GM19239 (cell line): ENCODE measurements around the gene SURF6.
"Not testable (repeated sequence)": the region's sequence is repeated elsewhere in the genome, so short reads cannot be mapped to it uniquely, and the experiment has no call there.

Source experiments
- DNase-seq: peaks from one replicate; pipeline ENCODE4 v3.0.0; 2011; ENCODE audit warnings: low spot score; ENCODE audit not compliant: insufficient read length
- FAIRE-seq: peaks from 2 replicates; lab custom pipeline; 2011; peaks lifted over from hg19 to GRCh38; lab: Jason Lieb, UNC

The SURF6 gene

DNA sequence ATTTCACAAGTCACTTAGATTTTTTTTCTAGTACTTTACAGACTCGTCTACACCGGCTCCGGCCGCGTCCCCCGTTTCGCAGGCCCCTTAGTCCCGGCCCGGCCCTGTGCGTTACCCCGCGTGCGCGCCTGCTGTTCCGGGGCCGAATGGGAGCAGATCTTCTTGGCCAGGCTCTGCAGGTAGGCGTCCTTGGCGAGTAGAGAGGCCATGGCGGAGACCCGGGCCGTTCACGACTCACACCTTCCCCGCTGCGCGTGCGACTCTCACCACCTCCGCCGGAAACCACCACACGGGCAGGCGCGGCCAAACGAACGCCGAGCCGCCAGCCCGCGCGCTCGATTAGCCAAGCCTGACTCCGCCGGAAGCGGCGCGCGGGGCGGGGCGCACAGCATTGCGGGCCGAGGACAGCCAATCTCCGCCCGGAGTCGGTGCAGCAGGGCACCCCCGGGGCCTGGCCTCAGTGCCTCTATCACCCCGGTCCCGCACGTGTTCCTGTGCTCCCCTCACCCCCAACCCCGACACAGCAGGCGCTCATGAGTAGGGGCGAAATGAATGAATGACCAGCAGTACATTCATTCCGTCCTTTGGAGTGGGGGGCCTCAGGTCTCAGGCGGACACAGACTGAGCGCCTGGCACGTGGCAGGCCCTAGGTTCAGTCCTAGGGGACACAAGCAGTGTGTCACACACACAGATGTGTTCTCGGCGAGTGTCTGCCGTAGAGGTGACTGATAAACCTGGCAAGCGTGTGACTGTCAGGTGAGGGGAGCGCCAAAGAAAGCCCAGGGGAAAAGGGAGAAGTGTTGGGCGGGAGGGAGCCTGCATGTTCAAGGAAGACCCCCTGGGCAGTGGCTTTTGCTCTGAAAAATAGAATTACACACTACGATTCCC, at the start of gene SURF6:
Gene SURF6, minus strand, starts transcription at position 265 of the 888 bp plus-strand sequence. Its CDS starts 56 bp downstream, at position 209.
- DNase-seq: peak; percentile 92
- peak; percentile 91 for FAIRE-seq

DNA sequence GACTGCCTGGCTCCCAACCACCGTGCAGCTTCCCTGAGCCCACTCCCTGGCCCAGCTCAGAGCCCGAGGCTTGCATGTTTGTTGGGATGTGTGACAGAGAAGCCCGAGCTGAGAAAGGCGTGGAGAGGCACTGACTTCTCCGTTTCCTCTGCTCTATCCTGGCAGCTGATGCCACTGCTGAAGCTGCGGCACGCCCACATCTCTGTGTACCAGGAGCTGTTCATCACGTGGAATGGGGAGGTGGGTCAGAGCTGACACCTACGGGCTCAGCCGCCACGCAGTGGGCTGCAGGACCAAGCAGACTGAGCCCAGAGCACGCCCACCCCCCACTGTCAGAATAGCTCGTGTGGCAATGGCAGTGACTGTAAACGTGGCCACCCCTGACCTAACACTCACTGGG, 49.5 kb upstream of the SURF6 start:
- FAIRE-seq (no peak), DNase-seq (no peak)

DNA sequence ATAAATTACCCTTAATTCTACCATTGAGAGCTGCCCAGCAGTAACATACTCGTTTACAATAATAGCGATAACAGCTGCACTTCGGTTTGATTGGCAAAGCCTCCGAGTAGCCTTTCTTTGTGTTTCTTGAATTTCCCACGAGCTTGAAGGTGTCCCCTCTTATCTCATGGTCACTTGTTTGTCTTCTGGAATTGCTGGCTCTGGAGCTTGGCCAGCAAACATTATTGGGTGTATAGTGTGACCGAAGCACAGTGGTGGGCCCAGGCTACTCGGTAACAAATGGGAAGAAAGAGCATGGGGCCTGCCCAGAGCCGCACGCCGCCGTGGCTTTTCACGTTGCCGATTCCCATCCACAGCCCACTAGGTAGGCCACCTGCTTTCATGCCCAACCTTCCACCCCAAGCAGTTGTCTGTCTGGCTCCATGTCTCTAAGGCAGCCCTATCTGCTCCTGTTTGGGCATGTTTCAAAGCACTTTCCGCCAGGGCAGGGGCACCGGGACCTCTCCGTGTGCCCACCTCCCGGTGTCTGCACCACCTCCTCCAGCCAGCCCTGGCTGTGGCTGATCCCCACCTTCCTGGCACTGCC, 48.8 kb upstream of the SURF6 start:
- DNase-seq (no peak), FAIRE-seq (no peak)

DNA sequence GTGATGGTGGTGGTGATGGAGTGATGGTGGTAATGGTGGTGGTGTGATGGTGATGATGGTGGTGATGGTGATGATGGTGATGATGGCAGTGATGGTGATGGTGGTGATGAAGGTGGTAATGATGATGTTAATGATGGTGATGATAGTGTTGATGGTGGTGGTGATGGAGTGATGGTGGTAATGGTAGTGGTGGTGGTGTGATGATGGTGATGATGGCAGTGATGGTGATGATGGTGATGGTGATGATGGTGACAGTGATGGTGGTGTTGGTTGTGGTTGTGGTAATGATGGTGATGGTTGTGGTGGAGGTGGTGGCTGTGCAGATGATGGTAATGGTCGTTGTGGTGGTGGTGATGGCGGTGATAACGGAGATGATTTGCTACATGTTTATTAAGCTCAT, 47.5 kb upstream of the SURF6 start:
- FAIRE-seq (no peak), DNase-seq (no peak)

DNA sequence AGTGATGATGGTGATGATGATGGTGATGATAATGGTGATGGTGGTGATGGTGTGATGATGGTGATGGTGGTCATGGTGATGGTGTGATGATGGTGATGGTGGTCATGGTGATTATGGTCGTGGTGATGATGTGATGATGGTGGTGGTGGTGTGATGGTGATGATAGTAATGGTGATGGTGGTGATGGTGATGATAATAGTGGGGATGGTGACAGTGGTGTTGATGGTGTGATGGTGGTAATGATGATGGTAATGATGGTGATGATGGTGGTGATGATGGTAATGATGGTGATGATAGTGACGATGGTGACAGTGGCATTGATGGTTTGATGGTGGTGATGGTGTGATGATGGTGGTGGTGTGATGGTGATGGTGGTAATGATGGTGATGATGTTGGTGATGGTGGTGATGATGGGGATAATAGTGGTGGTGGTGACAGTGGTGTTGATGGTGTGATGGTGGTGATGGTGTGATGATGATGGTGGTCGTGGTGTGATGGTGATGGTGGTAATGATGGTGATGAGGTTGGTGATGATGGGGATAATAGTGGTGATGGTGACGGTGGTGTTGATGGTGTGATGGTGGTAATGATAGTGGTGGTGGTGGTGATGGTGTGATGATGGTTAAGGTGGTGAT, 46.6 kb upstream of the SURF6 start:
- no peak for DNase-seq
- FAIRE-seq: no peak

DNA sequence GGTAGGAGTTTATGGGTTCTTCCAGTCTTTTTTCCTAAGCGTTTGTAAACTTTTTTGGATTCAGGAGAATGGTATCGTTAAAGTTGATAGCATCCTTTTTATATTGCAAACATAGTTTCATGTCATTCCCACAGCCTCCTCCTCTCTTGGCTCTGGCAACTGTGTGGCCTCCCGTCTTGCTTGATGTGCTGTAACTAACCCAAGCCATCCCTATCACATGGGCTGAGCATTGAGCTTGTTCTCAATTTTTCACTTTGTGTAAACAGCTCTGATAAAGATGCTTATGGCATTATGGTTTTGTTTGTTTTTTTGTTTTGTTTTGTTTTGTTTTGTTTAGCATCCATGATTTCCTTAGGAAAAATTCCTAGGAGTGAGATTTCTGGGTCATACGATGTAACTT, 44.7 kb upstream of the SURF6 start:
- DNase-seq: no peak
- no peak for FAIRE-seq

DNA sequence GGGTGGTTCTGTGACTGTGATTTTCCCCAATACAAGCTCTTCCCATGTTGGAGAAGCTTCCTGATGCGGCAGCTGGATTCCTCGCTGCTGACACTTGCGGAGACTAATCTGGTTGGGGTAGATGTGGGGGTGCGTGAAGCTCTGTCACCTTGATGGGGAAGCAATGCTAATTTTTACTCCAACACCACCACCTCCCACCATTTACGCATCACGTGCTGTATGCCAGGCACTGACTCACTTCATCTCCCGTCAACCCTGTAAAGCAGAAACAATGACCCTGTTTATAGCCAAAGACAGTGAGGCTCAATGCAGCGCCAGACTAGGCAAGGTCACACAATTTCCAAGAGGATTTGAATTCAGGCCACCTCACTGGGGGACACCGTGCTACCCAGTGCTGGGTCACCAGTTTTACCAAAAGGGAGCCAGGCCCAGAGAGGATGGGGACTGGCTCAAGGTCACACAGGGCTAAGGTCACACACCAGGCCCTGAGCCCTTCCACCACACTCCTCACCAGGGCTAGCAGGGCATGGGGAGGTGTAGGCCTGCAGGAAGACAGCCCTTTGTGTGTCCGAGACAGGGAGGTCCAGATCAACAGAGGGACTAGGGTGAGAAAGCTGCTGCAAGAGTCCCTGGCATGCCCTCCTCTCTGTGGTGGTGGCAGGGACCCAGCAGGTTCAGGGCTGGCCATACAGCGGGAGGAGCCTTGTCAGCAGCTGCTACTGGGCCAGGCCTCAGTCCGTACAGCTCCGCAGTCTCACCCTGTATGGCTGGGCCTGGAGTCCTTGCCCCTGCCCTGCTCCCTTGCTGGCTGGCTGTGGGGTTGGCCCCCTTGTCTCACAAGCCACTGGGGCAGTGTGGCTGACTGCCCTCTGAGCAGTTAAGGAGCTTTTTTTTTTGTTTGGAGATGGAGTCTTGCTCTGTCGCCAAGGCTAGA, 43.4 kb upstream of the SURF6 start:
- FAIRE-seq (no peak), DNase-seq (no peak)

DNA sequence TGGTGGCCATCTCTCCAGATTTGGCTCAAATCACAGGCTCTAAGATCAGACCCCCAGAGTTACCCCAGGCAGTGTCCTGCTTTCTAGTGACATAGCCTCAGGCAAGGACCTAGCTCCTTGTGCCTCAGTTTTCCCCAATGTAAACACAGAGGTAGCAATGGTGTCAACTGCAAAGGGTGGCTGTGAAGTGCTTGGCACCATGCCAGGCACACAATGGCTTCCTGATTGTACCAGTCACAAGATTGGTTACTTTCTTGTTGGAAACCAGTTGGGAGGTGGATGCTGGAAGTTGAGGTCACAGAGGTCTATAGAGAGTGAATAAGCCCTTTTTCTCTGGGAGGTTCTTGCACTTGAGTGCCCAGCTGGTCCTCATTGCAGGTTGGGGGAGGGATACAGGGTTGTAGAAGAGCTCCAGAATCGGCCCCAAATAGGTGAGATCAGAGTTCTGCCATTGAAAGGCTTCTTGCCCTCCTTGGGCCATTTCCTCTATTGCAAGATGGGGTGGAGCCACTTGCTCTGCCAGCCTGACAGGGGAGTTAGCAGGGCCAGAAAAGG, 42.5 kb upstream of the SURF6 start:
- FAIRE-seq (no peak), DNase-seq (no peak)

DNA sequence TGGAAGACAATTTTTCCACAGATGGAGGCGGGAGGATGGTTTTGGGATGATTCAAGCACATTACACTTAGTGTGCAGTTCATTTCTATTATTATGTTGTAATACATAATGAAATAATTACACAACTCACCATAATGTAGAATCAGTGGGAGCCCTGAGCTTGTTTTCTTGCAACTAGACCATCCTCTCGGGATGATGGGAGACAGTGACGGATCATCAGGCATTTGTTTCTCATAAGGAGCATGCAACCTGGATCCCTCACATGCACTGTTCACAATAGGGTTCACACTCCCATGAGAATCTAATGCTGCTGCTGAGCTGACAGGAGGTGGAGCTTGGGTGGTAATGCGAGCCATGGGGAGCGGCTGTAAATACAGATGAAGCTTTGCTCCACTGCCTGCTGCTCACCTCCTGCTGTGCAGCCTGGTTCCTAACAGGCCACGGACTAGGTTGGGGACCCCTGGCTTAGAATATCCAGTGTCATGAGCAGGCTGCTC, 41.8 kb upstream of the SURF6 start:
- FAIRE-seq (no peak), DNase-seq (no peak)

DNA sequence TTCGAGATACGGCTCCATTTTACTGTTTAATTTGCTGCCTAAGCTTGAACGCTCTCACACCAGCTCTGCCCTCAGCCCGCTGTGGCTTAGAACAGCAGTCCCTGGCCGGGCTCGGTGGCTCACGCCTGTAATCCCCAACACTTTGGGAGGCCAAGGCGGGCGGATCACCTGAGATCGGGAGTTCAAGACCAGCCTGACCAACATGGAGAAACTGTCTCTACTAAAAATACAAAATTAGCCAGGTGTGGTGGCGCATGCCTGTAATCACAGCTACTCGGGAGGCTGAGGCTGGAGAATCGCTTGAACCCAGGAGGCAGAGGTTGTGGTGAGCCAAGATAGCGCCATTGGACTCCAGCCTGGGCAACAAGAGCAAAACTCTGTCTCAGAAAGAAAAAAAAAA, 41.3 kb upstream of the SURF6 start:
- not testable (repeated sequence) for DNase-seq, FAIRE-seq

DNA sequence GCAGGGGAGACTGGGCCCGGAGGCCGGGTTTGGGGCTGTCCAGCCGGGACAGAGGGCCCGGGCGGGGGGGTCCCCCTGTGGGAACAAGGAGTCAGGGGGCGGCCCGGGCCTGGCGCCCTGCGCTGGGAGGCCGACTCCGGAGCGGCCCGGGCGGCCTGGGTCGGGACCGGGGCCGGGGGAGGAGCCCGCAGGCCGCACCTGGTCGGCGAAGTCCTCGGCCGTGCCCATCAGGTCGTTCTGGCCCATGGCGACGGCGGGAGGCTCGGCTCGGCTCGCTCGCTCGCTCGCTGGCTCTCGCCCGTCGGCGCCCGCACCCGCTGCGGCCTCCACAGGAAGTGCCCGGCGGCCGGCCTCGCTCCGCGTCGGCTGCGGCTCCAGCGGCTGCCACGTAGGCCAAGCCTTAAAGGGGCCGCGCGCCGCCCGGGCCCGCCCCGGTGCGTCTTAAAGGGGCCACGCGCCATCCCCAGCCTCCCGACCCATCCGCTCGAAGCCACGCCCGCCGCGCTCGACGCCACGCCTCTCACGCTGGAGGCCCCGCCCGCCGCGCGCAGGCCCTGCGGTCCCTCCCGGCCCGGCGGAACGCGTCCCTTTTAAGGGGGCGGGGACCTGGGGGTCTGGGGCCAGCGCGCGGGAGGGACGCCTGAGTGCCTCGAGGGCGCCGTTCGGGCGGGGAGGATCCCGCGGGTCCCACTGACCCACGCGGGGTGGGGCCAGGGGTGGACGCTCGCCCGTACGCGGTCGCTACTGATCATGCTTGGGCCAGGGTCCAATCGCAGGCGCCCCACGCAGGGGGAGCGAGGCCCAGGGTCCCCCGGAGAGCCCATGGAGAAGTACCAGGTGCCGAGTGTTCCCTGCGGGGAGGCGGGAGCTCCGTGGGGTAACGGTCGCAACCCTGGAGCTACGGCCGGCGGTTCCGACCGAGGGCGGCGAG, 40.0 kb upstream of the SURF6 start, which contains the start of the genes STKLD1 and SURF4:
Gene STKLD1, plus strand, starts transcription at position 643 of the 931 bp plus-strand sequence. Its CDS starts 108 bp downstream, at position 751.
Gene SURF4, minus strand, starts transcription at position 337 of the 931 bp plus-strand sequence. Its CDS starts 91 bp downstream, at position 246.
- FAIRE-seq: no peak
- peak; percentile 100 for DNase-seq

DNA sequence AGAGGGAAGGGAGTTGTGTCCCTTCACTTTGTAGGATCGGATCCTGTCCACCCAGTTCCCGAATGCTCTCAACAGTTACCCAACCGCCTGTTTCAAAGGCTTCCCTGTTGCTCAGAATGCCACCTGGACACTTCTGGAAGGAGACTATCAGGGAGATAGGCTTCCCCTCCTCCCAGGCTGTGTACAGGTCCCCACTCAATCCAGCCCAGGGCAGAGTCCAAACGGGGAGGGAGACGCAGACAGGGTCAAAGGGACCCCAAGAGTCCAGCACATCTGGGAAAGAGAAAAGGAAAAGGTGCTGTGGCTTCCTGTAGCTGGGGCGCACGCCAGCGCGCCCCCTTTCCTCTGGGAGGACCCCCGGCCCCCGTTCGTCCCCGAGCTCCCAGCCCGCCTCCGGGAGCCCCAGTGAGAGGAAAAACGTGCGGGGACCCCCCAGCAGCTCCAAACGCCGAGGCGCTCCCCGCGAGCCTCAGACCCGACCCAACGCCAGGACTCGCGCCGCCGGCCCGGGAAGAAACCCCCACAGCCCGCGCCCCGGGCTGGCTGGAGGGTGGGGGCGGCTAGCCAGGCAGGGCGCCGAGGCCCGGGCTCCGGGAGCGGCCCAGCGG, 39.2 kb upstream of the SURF6 start:
- peak; percentile 32 for DNase-seq
- FAIRE-seq: peak; percentile 73

DNA sequence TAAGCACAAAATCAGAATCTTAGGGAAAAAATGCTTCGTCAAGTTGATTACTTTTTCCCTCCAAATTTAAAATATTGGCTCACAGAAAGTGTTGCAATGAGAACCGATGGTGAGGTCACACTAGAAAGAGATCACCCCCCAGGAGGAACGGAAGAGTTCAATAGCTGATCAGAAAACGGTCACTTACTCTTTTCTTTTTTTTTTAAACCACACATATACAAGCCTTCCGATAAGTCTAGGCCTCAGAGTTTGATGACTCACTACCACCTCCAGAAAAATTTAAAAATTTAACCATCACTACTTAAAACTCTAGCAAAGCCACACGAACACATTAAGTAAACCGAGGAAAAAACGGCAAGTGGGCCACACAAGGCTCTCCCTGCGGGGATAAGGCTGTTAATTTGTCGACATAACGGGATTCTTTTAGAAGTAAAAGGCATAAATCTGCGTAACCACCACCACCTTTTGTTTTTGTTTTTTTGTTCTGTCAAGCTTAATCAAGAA, 38.7 kb upstream of the SURF6 start:
- FAIRE-seq: no peak

DNA sequence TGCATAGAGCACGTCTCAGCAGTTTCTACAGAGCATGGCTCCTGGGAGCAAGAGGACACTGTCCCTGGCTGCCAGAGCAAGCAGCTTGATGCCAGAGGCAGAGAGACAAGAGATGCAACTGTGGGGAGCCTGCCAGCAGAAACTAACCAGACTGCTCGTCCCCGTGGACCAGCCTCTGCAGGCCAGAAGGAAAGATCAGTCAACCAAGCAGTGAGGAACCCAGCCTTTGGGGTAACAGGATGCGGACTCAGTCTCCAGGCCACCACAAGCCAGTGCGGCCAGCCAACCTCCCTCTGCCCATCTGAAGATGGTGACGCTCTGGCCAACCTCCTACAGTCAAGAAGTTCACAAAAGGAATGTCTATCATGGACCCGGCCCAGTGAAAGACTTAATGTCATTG, 36.2 kb upstream of the SURF6 start:
- DNase-seq (no peak), FAIRE-seq (no peak)

More for the DNA sequence above, 38.7 kb upstream of the SURF6 start:
- DNase-seq: no peak

DNA sequence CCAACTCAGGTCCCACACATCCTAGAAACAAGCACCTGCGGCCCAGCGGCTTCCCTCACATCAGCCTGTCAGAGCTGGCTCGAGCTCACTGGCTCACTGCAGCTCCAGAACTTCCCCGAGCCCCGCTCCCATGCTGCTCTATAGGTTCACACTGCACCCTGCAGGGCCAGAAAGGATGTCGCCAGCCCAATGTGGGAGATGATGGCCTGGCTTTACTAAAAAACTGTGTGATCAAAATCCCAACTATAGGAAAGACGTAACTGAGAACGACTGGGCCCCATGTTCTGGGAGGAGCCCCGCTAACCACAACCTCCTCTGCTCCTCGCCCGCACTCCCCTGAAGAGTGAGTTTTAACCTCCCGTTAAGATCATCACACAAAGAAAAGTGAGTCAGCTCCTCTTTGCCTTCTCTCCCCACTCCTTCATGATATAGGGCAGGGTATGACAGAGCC, 35.3 kb upstream of the SURF6 start:
- no peak for DNase-seq
- no peak for FAIRE-seq

DNA sequence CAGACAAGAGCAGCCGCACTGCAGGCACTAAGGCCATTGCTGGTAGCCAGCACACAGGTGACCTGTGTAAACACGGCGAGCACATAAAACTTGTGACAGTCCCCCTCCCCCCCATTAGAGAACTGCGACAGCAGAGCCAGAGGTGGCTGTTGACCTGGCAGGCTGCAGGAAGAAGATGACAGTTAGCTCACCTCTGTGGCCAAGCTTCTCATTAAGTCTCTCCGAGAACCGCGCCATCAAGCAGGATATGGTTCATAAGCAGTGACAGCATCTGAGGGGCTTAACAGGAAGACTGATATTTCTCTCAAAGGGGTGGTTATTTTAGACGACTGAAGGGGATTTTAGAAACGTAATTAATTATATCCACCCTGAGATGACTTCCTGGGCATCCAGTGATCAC, 34.7 kb upstream of the SURF6 start:
- DNase-seq (no peak), FAIRE-seq (no peak)

DNA sequence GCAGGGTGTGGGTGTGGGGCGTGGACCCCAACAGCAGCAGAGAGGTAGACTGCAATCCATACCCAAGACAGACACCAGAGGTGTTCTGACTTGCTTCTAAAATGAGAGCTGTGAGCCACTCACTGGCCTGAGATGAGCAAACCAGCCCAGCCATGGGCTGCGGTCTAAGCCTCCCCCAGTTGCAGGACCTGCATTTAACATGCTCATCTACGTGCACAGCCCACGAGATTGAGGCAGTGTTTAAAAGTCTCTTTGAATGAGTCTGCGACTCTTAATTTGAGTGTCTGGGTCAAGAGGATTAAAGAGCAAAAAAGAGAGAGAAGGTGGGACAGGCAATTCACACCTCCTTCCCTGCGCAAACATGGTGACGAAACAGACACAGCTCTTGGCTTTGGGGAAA, 33.9 kb upstream of the SURF6 start:
- no peak for FAIRE-seq

DNA sequence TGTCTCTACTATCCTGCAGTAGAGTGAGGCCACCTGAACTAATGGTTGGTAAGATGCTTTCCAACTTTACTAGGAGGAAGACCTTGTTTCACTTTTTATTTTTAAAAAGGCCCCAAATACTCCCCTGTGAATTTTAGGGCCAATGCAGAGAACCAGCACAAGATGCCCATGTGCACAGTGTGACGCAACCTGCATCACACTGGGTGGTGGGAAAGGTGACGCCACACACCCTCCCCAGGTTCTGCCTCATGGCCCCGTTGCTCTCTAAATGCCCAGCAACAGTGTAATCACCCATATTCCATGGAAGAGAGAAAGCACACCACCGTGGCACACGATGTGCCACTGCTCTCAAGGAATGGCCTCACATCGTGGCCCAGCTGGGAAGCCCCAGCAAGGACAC, 33.4 kb upstream of the SURF6 start:
- no peak for DNase-seq
- FAIRE-seq: no peak

More for the DNA sequence above, 33.9 kb upstream of the SURF6 start:
- no peak for DNase-seq
